Measurements from ENCODE around the gene TAF6. TPM values are rescaled to one million over a fixed set of nuclear protein-coding genes. Genes with fewer than 3 reads are reported as not detected.

Gene TAF6
- total and polyA plus RNA-seq, 8 donors = 43.5 to 69.2 (median 57.5) TPM

- no peak for TF ChIP-seq CTCF (IDR thresholded peaks at IDR 0.05)
- H3K27me3 ChIP-seq = no peaks in the 10 kb centered on the region
- intact Hi-C loops (cut with DNase I) = no loop called here
- ATAC-seq = peak; percentile 61
- H3K36me3 ChIP-seq = peaks cover 0 to 73% of the 10 kb centered on the region in 2 donors
- peak in 2 of 4 donors; percentile 81 to 87 for DNase-seq
- H3K9me3 ChIP-seq = peaks cover 0 to 8% of the 10 kb centered on the region in 2 donors
- peak overlapping the region; percentile 41 to 51 for H3K27ac ChIP-seq
- H3K4me1 ChIP-seq = peaks cover 4 to 8% of the 10 kb centered on the region in 2 donors
- H3K4me3 ChIP-seq = no peak overlapping the region
These were observed 53.5 kb downstream of the TAF6 start for GRCh38 chr7:100065452-100066186.

GRCh38 chr7:100064162-100064561 lies 55.0 kb downstream of the TAF6 start:
- H3K4me3 ChIP-seq = no peak overlapping the region
- H3K36me3 ChIP-seq = peaks cover 0 to 73% of the 10 kb centered on the region in 2 donors
- ATAC-seq (no peak), DNase-seq (no peak)
- H3K27me3 ChIP-seq = no peaks in the 10 kb centered on the region
- no peaks in the 10 kb centered on the region for H3K9me3 ChIP-seq
- intact Hi-C loops (cut with DNase I) = no loop called here
- H3K27ac ChIP-seq = no peak overlapping the region
- no peak for TF ChIP-seq CTCF (IDR thresholded peaks at IDR 0.05)
- H3K4me1 ChIP-seq = peaks cover 4 to 8% of the 10 kb centered on the region in 2 donors

- Histone ChIP-seq H3K4me1 (peaks cover 4 to 8% of the 10 kb centered on the region in 2 donors), H3K9me3 (no peaks in the 10 kb centered on the region), H3K27ac (no peak overlapping the region), H3K27me3 (no peaks in the 10 kb centered on the region), H3K4me3 (no peak overlapping the region), H3K36me3 (peaks cover 0 to 73% of the 10 kb centered on the region in 2 donors)
- ATAC-seq (no peak), DNase-seq (no peak)
- intact Hi-C loops (cut with DNase I) = no loop called here
- TF ChIP-seq CTCF (IDR thresholded peaks at IDR 0.05) = no peak
These were observed 55.8 kb downstream of the TAF6 start for GRCh38 chr7:100063376-100063775.

GRCh38 chr7:100061518-100062193 lies 57.5 kb downstream of the TAF6 start:
- no peak for ATAC-seq
- intact Hi-C loops (cut with DNase I) = no loop called here
- no peak overlapping the region for H3K27ac ChIP-seq
- no peaks in the 10 kb centered on the region for H3K9me3 ChIP-seq
- TF ChIP-seq CTCF (IDR thresholded peaks at IDR 0.05) = no peak
- no peak for DNase-seq
- H3K4me1 ChIP-seq = peaks cover 4 to 8% of the 10 kb centered on the region in 2 donors
- no peaks in the 10 kb centered on the region for H3K27me3 ChIP-seq
- H3K4me3 ChIP-seq = no peak overlapping the region
- peaks cover 0 to 81% of the 10 kb centered on the region in 2 donors for H3K36me3 ChIP-seq

GRCh38 chr7:100059251-100059739 lies 59.9 kb downstream of the TAF6 start:
- intact Hi-C loops (cut with DNase I) = no loop called here
- ATAC-seq (no peak), DNase-seq (no peak)
- no peaks in the 10 kb centered on the region for H3K4me1 ChIP-seq
- no peaks in the 10 kb centered on the region for H3K27me3 ChIP-seq
- TF ChIP-seq CTCF (IDR thresholded peaks at IDR 0.05) = no peak
- peaks cover 0 to 74% of the 10 kb centered on the region in 2 donors for H3K36me3 ChIP-seq
- no peaks in the 10 kb centered on the region for H3K9me3 ChIP-seq
- H3K4me3 ChIP-seq = no peak overlapping the region
- no peak overlapping the region for H3K27ac ChIP-seq
